H1 (cell line): ENCODE results near the gene LYPD6B. TPM values are rescaled to one million over a fixed set of nuclear protein-coding genes. Genes with fewer than 3 reads are reported as not detected.

Experiments
- ASH2L ChIP-seq: fragments of 200-600, 300-600 bp; sonication (generic); IDR thresholded peaks from one replicate; pipeline ENCODE4 v1.7.1; 2017; ENCODE audit warnings: low read length
- BACH1 ChIP-seq: IDR thresholded peaks from 2 replicates; pipeline ENCODE4 v1.6.1; 2012; ENCODE audit warnings: low read length, improper control_type of control experiment
- BCL11A ChIP-seq, 2 experiments: IDR thresholded peaks; one replicate each; pipeline ENCODE4 v1.6.1; 2011; ENCODE audit warnings: low read depth in 2 of 2, low read length in 2 of 2, mild to moderate bottlenecking in 2 of 2
- CBX5 ChIP-seq: fragments of 300-800, 300-1000 bp; sonication (generic); IDR thresholded peaks from 2 replicates; pipeline ENCODE4 v1.7.1; 2016; ENCODE audit warnings: antibody characterized with exemption, low read length, low read depth
- CHD1 ChIP-seq: IDR thresholded peaks from 2 replicates; pipeline ENCODE4 v1.6.1; 2012; ENCODE audit warnings: low read depth, low read length, improper control_type of control experiment
- HDAC2 ChIP-seq, 2 experiments: fragments of 300-600 bp in 1 of 2; sonication (generic) in 1 of 2; IDR thresholded peaks; 2 replicates each; pipeline ENCODE4 v1.6.1; 2011 to 2012; ENCODE audit warnings: low read depth in 2 of 2, low read length in 2 of 2, mild to moderate bottlenecking in 2 of 2, moderate library complexity in 2 of 2, borderline replicate concordance in 1 of 2, inconsistent platforms in 1 of 2
- KDM1A ChIP-seq: fragments of 200-600, 300-600 bp; sonication (generic); IDR thresholded peaks from 2 replicates; pipeline ENCODE4 v1.7.1; 2016; ENCODE audit warnings: mild to moderate bottlenecking, low read length, borderline replicate concordance
- POLR2A ChIP-seq, 2 experiments: IDR thresholded peaks; 1 replicate in 1 of 2; 2 replicates in 1 of 2; pipeline ENCODE4 v1.6.1; 2011; ENCODE audit warnings: low read depth in 2 of 2, low read length in 2 of 2, mild to moderate bottlenecking in 2 of 2; ENCODE audit errors: control extremely low read depth in 1 of 2
- TEAD4 ChIP-seq: IDR thresholded peaks from 2 replicates; pipeline ENCODE4 v1.6.1; 2012; ENCODE audit warnings: low read depth, low read length, inconsistent platforms, mixed read lengths
- polyA plus RNA-seq, 7 experiments: library from polyadenylated mRNA; depleted of rRNA in 3 of 7; stranded (reverse) in 5 of 7; unstranded in 2 of 7; fragments of >200 nt in 5 of 7; fragments of 200-250 nt in 2 of 7; gene quantifications; 1 replicate in 5 of 7; 2 replicates in 1 of 7; 4 replicates in 1 of 7; pipeline versions ENCODE4 v1.2.1 to v1.2.3, GENCODE V29; 2011 to 2013; ENCODE audit warnings: missing spikeins in 2 of 7, mixed read lengths in 2 of 7
- total RNA-seq: library from RNA; stranded (reverse); fragmentation: NEBNext Ultra II Directional; extraction: Animal tissue kit (Norgen Biotek cat#: 25700); gene quantifications from 2 replicates; pipeline ENCODE4 v1.2.1, GENCODE V29; 2021
- TF ChIP-seq, protein P1 (sequence below): fragments of 300-600 bp; sonication (generic); IDR thresholded peaks from 2 replicates; pipeline ENCODE4 v1.7.1; 2012; ENCODE audit warnings: low read length, moderate library complexity, mild to moderate bottlenecking, inconsistent platforms; ENCODE audit not compliant: insufficient replicate concordance
- TF ChIP-seq, protein P2 (sequence below): IDR thresholded peaks from 2 replicates; pipeline ENCODE4 v1.6.1; 2011; ENCODE audit warnings: low read length, improper control_type of control experiment

LYPD6B gene
- total and polyA plus RNA-seq, 2 of the 8 experiments (the other 6 are each of a cell fraction or from before 2014, with no cell fraction given) = 2.2 to 3.5 TPM

DNA sequence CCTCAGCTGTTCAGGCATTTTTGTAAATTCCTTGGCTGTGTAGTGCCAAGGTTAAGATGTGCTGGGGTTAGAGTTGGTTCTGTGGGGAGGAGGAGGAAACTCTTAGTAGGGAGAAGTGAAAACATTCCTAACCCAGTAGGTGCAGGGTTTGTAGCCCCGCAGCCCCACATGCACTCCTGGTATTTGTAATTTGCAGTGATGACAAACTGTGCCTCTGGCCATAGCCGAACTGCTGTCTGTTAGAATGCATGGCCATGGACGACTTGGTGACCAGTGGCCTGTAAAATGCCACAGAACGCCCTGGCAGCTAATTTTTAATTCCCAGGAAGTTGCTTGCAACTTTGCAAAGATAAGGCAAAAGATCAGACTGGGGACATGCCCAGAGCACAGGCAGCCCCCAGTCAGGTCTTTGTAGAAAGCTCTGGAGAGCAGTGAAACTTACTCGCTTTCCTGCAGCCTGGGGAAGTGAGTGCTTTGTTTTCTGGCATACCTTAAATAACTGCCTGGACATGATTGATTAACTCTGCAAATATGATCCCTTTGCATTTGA lies 38.4 kb downstream of the LYPD6B start (continued):
- no peak for TF ChIP-seq CHD1
- no peak for TF ChIP-seq BACH1
- no peak for TF ChIP-seq KDM1A
- no peak for TF ChIP-seq CBX5
- TF ChIP-seq, protein P1, sequence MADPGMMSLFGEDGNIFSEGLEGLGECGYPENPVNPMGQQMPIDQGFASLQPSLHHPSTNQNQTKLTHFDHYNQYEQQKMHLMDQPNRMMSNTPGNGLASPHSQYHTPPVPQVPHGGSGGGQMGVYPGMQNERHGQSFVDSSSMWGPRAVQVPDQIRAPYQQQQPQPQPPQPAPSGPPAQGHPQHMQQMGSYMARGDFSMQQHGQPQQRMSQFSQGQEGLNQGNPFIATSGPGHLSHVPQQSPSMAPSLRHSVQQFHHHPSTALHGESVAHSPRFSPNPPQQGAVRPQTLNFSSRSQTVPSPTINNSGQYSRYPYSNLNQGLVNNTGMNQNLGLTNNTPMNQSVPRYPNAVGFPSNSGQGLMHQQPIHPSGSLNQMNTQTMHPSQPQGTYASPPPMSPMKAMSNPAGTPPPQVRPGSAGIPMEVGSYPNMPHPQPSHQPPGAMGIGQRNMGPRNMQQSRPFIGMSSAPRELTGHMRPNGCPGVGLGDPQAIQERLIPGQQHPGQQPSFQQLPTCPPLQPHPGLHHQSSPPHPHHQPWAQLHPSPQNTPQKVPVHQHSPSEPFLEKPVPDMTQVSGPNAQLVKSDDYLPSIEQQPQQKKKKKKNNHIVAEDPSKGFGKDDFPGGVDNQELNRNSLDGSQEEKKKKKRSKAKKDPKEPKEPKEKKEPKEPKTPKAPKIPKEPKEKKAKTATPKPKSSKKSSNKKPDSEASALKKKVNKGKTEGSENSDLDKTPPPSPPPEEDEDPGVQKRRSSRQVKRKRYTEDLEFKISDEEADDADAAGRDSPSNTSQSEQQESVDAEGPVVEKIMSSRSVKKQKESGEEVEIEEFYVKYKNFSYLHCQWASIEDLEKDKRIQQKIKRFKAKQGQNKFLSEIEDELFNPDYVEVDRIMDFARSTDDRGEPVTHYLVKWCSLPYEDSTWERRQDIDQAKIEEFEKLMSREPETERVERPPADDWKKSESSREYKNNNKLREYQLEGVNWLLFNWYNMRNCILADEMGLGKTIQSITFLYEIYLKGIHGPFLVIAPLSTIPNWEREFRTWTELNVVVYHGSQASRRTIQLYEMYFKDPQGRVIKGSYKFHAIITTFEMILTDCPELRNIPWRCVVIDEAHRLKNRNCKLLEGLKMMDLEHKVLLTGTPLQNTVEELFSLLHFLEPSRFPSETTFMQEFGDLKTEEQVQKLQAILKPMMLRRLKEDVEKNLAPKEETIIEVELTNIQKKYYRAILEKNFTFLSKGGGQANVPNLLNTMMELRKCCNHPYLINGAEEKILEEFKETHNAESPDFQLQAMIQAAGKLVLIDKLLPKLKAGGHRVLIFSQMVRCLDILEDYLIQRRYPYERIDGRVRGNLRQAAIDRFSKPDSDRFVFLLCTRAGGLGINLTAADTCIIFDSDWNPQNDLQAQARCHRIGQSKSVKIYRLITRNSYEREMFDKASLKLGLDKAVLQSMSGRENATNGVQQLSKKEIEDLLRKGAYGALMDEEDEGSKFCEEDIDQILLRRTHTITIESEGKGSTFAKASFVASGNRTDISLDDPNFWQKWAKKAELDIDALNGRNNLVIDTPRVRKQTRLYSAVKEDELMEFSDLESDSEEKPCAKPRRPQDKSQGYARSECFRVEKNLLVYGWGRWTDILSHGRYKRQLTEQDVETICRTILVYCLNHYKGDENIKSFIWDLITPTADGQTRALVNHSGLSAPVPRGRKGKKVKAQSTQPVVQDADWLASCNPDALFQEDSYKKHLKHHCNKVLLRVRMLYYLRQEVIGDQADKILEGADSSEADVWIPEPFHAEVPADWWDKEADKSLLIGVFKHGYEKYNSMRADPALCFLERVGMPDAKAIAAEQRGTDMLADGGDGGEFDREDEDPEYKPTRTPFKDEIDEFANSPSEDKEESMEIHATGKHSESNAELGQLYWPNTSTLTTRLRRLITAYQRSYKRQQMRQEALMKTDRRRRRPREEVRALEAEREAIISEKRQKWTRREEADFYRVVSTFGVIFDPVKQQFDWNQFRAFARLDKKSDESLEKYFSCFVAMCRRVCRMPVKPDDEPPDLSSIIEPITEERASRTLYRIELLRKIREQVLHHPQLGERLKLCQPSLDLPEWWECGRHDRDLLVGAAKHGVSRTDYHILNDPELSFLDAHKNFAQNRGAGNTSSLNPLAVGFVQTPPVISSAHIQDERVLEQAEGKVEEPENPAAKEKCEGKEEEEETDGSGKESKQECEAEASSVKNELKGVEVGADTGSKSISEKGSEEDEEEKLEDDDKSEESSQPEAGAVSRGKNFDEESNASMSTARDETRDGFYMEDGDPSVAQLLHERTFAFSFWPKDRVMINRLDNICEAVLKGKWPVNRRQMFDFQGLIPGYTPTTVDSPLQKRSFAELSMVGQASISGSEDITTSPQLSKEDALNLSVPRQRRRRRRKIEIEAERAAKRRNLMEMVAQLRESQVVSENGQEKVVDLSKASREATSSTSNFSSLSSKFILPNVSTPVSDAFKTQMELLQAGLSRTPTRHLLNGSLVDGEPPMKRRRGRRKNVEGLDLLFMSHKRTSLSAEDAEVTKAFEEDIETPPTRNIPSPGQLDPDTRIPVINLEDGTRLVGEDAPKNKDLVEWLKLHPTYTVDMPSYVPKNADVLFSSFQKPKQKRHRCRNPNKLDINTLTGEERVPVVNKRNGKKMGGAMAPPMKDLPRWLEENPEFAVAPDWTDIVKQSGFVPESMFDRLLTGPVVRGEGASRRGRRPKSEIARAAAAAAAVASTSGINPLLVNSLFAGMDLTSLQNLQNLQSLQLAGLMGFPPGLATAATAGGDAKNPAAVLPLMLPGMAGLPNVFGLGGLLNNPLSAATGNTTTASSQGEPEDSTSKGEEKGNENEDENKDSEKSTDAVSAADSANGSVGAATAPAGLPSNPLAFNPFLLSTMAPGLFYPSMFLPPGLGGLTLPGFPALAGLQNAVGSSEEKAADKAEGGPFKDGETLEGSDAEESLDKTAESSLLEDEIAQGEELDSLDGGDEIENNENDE = no peak
- TF ChIP-seq BCL11A (IDR thresholded peaks at IDR 0.05; ENCODE audit: low read depth in 2 of 2, low read length in 2 of 2) = no peak
- TF ChIP-seq, protein P2, sequence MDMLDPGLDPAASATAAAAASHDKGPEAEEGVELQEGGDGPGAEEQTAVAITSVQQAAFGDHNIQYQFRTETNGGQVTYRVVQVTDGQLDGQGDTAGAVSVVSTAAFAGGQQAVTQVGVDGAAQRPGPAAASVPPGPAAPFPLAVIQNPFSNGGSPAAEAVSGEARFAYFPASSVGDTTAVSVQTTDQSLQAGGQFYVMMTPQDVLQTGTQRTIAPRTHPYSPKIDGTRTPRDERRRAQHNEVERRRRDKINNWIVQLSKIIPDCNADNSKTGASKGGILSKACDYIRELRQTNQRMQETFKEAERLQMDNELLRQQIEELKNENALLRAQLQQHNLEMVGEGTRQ = no peak
- peak; percentile 62 for TF ChIP-seq ASH2L
- TF ChIP-seq POLR2A (IDR thresholded peaks at IDR 0.05; ENCODE audit: control extremely low read depth in 1 of 2, low read depth in 2 of 2, low read length in 2 of 2) = no peak
- no peak for TF ChIP-seq HDAC2 (IDR thresholded peaks at IDR 0.05; ENCODE audit: borderline replicate concordance in 1 of 2, low read depth in 2 of 2, low read length in 2 of 2)
- TF ChIP-seq TEAD4 = peak; percentile 58; the same call in 1 of the 2 replicates
